ENCODE measurements around the gene GTF2A1L.
"Not testable (repeated sequence)": the region's sequence is repeated elsewhere in the genome, so short reads cannot be mapped to it uniquely, and the experiment has no call there.

Gene GTF2A1L

GRCh38 chr2:48605482-48606175 is 12.0 kb upstream of the GTF2A1L start:
- in situ Hi-C loops (cut with MboI; ENCODE audit: low sequenced_read_pairs), result no loop called here

DNA sequence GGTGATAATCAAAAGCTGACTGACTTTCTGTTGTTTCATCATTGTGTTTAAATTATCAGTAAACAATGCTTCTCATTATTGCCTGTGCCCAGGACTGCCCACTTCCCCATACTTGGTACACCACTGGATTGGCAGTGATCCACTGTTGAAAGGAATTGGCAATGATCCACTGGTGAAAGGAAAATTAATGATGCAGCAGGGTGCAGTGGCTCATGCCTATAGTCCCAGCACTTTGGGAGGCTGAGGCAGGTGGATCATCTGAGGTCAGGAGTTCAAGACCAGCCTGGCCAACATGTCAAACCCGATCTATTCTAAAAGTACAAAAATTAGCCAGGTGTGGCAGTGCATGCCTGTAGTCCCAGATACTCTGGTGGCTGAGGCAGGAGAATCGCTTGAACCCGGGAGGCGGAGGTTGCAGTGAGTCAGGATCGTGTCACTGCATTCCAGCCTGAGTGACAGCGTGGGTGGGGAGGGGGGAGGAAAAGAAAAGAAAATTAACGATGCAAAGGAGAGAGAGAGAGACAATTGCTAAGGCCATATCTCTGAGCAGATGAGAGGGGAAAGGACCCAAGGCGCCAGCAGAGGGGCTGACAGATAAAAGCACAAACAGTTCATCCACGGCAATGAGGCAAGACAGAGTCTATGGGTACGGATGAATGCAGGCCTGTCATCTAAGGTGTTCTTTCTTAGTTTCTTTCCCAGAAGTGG is 10.2 kb upstream of the GTF2A1L start:
- in situ Hi-C loops (cut with MboI; ENCODE audit: low sequenced_read_pairs), result no loop called here

DNA sequence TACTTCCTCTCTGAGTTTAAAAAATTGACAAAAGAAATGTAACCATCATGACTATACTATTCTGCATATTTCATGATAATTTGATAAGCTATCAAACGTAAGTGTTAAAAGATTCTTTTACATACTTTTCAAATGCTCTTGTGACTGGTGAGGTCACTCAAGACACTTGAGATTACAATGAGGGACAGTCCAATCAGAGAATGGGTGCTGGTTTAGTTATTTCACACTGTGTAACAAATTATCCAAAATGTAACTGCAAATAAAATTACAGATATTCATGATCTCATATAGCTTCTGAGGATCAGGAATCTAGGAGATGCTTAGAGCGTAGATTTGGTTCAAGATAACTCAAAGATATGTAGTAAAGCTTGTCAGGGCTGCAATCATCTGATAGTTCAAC is 4.4 kb upstream of the GTF2A1L start:
- in situ Hi-C loops (cut with MboI; ENCODE audit: low sequenced_read_pairs), result no loop called here

DNA sequence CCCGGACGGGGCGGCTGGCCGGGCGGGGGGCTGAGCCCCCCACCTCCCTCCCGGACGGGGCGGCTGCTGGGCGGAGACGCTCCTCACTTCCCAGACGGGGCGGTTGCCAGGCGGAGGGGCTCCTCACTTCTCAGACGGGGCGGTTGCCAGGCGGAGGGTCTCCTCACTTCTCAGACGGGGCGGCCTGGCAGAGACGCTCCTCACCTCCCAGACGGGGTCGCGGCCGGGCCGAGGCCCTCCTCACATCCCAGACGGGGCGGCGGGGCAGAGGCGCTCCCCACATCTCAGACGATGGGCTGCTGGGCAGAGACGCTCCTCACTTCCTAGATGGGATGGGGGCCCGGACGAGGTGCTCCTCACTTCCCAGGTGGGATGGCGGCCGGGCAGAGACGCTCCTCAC is 3.1 kb upstream of the GTF2A1L start:
- in situ Hi-C loops (cut with MboI; ENCODE audit: low sequenced_read_pairs), result not testable (repeated sequence)

GRCh38 chr2:48619526-48619925 is 1.9 kb downstream of the GTF2A1L start:
- in situ Hi-C loops (cut with MboI; ENCODE audit: low sequenced_read_pairs), result no loop called here

- in situ Hi-C loops (cut with MboI; ENCODE audit: low sequenced_read_pairs), result no loop called here
Measured at GRCh38 chr2:48620604-48621003, 2.9 kb downstream of the GTF2A1L start.

DNA sequence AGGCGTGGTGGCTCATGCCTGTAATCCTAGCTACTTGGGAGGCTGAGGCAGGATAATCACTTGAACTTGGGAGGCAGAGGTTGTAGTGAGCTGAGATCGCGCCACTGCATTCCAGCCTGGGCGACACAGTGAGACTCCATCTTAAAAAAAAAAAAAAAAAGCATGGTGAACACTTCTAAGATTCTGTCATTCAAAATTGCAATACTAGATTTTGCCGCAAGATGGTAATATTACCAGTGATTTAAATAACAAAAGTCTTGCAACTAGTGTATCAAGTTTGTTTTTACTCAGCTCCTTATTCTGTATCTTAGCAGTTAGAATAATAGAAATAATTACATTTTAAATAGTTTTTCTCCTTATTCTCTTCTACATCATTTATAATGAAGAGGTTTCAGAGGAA is 5.0 kb downstream of the GTF2A1L start:
- in situ Hi-C loops (cut with MboI; ENCODE audit: low sequenced_read_pairs), result not testable (repeated sequence)

GRCh38 chr2:48624696-48625095 is 7.0 kb downstream of the GTF2A1L start:
- in situ Hi-C loops (cut with MboI; ENCODE audit: low sequenced_read_pairs), result no loop called here

DNA sequence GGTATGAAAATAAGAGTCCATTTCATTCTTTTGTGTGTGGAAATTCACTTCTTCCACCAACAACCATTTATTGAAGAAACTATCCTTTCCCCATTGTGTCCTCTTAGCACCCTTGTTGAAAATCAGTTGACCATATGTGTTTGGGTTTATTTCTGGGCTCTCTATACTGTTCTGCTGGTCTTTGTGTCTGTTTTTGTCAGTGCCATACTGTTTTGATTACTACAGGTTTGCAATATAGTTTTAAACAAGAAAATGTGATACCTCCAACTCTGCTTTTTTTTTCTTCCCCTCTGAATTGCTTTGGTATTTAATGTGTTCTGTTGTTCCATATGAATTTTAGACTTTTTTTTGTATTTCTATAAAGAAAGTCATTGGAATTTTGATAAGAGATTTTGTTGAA is 8.4 kb downstream of the GTF2A1L start:
- in situ Hi-C loops (cut with MboI; ENCODE audit: low sequenced_read_pairs), result no loop called here

DNA sequence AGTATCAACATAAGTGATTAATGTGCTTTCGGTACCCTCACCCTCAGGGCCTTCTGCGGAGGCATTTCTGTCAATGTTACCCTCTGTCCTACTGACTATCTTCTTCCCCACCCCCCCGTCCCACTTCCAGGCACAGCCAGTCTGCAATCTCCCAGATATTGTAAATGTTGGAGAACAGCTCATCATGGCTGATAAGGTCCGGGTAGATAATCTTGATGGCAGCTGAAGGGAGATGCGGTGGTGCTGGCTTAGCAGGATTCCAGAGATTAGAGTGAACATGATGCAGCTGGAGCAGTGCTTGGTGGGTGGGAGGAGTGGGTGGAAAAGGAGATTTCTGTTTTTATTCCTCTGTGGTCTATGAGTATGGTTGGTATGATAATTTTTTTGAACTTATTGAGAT is 15.5 kb downstream of the GTF2A1L start:
- in situ Hi-C loops (cut with MboI; ENCODE audit: low sequenced_read_pairs), result no loop called here

GRCh38 chr2:48635786-48636185 is 18.1 kb downstream of the GTF2A1L start:
- in situ Hi-C loops (cut with MboI; ENCODE audit: low sequenced_read_pairs), result no loop called here

- in situ Hi-C loops (cut with MboI; ENCODE audit: low sequenced_read_pairs), result no loop called here
Measured at GRCh38 chr2:48638261-48638660, 20.6 kb downstream of the GTF2A1L start.

- in situ Hi-C loops (cut with MboI; ENCODE audit: low sequenced_read_pairs), result no loop called here
Measured at GRCh38 chr2:48651158-48651790, 33.6 kb downstream of the GTF2A1L start.

DNA sequence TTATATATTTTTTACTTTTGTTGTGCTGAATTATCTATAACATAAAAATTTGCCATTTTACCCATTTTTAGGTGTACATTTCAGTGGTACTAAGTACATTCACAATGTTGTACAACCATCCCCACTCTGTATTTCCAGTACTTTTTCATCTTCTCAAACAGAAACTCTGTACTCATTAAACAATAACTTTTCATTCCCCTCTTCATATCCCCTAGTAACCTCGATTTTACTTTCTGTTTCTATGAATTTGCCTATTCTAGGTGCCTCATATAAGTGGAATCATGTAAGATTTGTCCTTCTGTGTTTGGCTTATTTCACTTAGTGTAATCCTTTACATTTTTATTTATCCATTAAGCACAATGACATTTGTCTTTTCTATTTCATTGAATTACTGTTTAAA is 51.3 kb downstream of the GTF2A1L start:
- in situ Hi-C loops (cut with MboI; ENCODE audit: low sequenced_read_pairs), result no loop called here

- in situ Hi-C loops (cut with MboI; ENCODE audit: low sequenced_read_pairs), result no loop called here
Measured at GRCh38 chr2:48673581-48673980, 55.9 kb downstream of the GTF2A1L start.

DNA sequence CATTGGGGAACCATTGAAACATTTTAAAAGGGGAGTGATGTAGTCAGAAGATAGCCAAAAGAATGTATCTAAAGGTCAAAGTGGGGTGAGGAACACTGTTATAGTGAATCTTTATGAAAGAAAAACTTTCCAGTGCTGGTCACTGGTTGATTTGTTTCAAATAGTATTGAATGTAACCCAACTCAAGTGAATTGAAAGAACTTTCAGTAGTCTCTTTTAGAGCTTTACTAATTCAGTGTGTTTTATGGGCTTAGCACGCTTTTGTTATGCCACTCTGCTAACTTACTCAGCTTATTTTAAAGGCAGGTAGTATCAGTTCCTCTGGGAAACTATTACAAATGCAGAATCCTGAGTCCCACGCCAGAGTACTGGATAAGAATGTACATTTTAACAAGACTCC is 57.3 kb downstream of the GTF2A1L start:
- in situ Hi-C loops (cut with MboI; ENCODE audit: low sequenced_read_pairs), result no loop called here

- in situ Hi-C loops (cut with MboI; ENCODE audit: low sequenced_read_pairs), result no loop called here
Measured at GRCh38 chr2:48677450-48677849, 59.8 kb downstream of the GTF2A1L start.

- in situ Hi-C loops (cut with MboI; ENCODE audit: low sequenced_read_pairs), result no loop called here
Measured at GRCh38 chr2:48685126-48685525, 67.5 kb downstream of the GTF2A1L start.

DNA sequence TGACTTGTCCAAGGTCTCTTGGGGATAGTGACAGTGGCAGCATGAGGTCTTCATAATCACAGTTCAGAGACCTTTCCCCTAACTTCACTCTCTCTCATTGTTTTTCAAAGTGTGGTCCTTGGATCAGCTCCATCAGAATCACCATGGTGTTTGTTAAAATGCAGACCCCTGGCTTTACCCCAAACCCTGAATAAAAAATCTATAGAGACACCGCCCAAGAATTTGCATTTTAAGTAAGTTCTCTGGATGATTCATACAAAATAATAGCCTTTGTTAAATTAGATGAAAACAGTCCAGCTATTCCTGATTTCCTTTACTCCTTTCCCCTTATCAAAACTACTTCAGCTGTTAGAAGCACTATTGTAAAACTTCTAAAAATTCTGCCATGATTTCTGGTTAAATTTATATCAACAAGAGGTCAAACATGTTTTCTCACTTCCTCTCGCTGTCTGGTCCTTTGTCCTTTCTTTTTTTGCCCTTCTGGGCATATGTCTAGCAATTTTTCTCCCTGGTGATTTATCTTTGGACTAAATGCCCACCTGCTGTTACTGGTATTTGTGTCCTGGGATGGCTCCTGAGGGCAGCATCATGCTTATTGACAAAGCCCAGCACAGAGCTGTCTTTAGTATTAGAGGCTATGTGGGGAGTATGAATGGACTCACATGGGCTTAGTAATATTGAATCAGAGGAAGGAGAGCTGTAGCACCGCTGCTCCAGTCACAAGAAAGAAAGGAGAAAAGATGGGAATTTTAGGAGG is 74.5 kb downstream of the GTF2A1L start:
- in situ Hi-C loops (cut with MboI; ENCODE audit: low sequenced_read_pairs), result no loop called here

DNA sequence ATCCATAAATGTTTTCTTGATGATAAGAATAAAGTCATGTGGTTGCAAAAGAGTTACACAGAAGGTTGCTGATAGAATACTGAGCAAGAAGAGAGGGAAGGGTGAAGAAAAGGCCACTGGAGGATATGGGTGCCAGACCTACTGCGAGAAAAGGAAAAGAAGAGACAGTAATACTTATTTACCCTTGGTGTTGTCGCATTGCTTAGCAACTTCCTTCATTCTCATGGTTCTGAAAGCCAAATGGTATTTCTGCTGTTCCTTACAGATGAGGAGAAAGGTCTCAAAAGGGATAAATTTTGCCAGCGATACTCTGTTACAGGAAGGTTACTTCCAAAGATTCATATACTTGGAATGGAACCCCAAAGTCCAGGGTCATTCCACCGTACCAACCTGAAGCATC is 75.4 kb downstream of the GTF2A1L start:
- in situ Hi-C loops (cut with MboI; ENCODE audit: low sequenced_read_pairs), result no loop called here

DNA sequence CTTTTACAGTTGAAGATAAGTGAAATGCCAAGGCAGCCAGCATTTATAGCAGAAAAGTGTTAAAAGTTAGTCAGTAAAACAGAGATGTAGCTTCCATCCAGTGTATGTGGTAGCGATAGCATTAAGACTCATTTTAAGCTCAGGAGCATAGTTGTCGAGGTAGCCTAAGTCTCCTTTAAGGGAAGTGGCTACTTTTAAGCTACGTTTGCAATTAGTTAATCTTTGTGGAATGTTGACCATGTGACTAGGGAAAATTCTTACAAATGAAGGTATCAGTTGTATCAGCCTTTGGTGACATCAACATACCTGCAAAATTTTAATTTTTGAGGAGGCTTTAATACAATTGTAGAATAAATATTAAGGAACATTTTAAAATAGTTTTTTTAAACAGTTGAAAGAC is 76.0 kb downstream of the GTF2A1L start:
- in situ Hi-C loops (cut with MboI; ENCODE audit: low sequenced_read_pairs), result no loop called here

DNA sequence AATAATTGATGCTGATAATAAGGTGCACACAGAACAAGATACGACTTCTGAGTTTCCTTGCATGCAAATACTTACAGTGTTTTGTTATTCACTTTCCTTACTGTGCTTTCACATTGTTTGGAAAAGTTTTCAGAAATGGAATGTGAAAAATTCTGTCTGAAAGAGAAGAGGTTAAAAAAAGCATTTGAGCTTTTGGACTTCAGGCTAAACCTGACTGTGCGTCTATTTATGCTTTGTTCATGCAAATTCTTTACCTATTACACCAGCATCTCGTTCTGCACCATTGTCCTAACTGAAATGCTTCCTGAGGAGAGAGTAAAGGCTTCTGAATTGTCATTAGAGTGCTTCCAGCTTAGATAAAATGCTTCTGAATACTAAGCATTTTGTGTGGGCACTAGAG is 76.5 kb downstream of the GTF2A1L start:
- in situ Hi-C loops (cut with MboI; ENCODE audit: low sequenced_read_pairs), result no loop called here

Data from HL-60/S4 treated with retinoic acid at 250 ng/mL for 4 days and 3 days (cell line).